HEK293T (cell line): Measurements from ENCODE around the gene GCC1.

ENCODE experiments used
- ARNT ChIP-seq: fragments of 450-650 bp; IDR thresholded peaks from 2 replicates; pipeline ENCODE4 v1.6.1; 2017; ENCODE audit warnings: mild to moderate bottlenecking
- ELF4 ChIP-seq: fragments of 450-650 bp; IDR thresholded peaks from 2 replicates; pipeline ENCODE4 v1.6.1; 2017; ENCODE audit warnings: antibody characterized with exemption
- FOXA1 ChIP-seq: fragments of 450-650 bp; IDR thresholded peaks from 2 replicates; pipeline ENCODE4 v1.6.1; 2016; ENCODE audit warnings: mild to moderate bottlenecking
- FOXK2 ChIP-seq: fragments of 450-650 bp; IDR thresholded peaks from 2 replicates; pipeline ENCODE4 v1.6.1; 2016; ENCODE audit warnings: mild to moderate bottlenecking
- FOXM1 ChIP-seq: fragments of 450-650 bp; IDR thresholded peaks from 2 replicates; pipeline ENCODE4 v1.6.1; 2017; ENCODE audit warnings: mild to moderate bottlenecking, borderline replicate concordance
- SUZ12 ChIP-seq: fragments of 450-650 bp; IDR thresholded peaks from 2 replicates; pipeline ENCODE4 v1.6.1; 2016; ENCODE audit warnings: mild to moderate bottlenecking
- ZNF384 ChIP-seq: fragments of 450-650 bp; IDR thresholded peaks from 2 replicates; pipeline ENCODE4 v1.6.1; 2016

GRCh38 chr7:127551941-127552340 is 33.5 kb downstream of the GCC1 start:
- TF ChIP-seq ELF4 (no peak), SUZ12 (no peak), FOXM1 (no peak), FOXA1 (no peak), ARNT (no peak), ZNF384 (no peak), FOXK2 (no peak)
